ENCODE data around the gene LMTK3.

Gene LMTK3

GRCh38 chr19:48470856-48471255 is 40.8 kb downstream of the LMTK3 start:
- no peak for DNase-seq (ENCODE audit: low read depth in 2 of 2)

GRCh38 chr19:48469934-48470680 is 41.5 kb downstream of the LMTK3 start:
- no peak for DNase-seq (ENCODE audit: low read depth in 2 of 2)

GRCh38 chr19:48469289-48469881 is 42.2 kb downstream of the LMTK3 start, which contains the start of gene CYTH2:
Gene CYTH2 (plus strand): TSS chr19:48469369. CDS start chr19:48469508, 139 bp downstream.
- DNase-seq (ENCODE audit: low read depth in 2 of 2) = peak in 1 of 2 donors; percentile 22

GRCh38 chr19:48468772-48469288 is 42.8 kb downstream of the LMTK3 start:
- peak; percentile 97 to 98 for DNase-seq (ENCODE audit: low read depth in 2 of 2)

- DNase-seq (ENCODE audit: low read depth in 2 of 2) = no peak
Observed at GRCh38 chr19:48466561-48467325, 44.9 kb downstream of the LMTK3 start.

GRCh38 chr19:48465215-48465614 is 46.4 kb downstream of the LMTK3 start:
- no peak for DNase-seq (ENCODE audit: low read depth in 2 of 2)

GRCh38 chr19:48461982-48462655 is 49.5 kb downstream of the LMTK3 start:
- DNase-seq (ENCODE audit: low read depth in 2 of 2) = no peak

GRCh38 chr19:48461651-48461981 is 50.0 kb downstream of the LMTK3 start:
- DNase-seq (ENCODE audit: low read depth in 2 of 2) = no peak

- no peak for DNase-seq (ENCODE audit: low read depth in 2 of 2)
Observed at GRCh38 chr19:48458016-48458415, 53.6 kb downstream of the LMTK3 start.

- no peak for DNase-seq (ENCODE audit: low read depth in 2 of 2)
Observed at GRCh38 chr19:48456864-48457263, 54.8 kb downstream of the LMTK3 start.

GRCh38 chr19:48455908-48456562 is 55.6 kb downstream of the LMTK3 start:
- DNase-seq (ENCODE audit: low read depth in 2 of 2) = no peak

GRCh38 chr19:48455171-48455907 is 56.3 kb downstream of the LMTK3 start, which contains the start of gene KCNJ14:
Gene KCNJ14 (plus strand): TSS chr19:48455574. CDS start chr19:48461725, 6,151 bp downstream.
- no peak for DNase-seq (ENCODE audit: low read depth in 2 of 2)

GRCh38 chr19:48454150-48454730 is 57.4 kb downstream of the LMTK3 start:
- DNase-seq (ENCODE audit: low read depth in 2 of 2) = no peak

GRCh38 chr19:48452289-48453190 is 59.1 kb downstream of the LMTK3 start:
- DNase-seq (ENCODE audit: low read depth in 2 of 2) = no peak

- no peak for DNase-seq (ENCODE audit: low read depth in 2 of 2)
Observed at GRCh38 chr19:48451624-48452023, 60.0 kb downstream of the LMTK3 start.

- DNase-seq (ENCODE audit: low read depth in 2 of 2) = no peak
Observed at GRCh38 chr19:48450863-48451262, 60.8 kb downstream of the LMTK3 start.

GRCh38 chr19:48450441-48450840 is 61.2 kb downstream of the LMTK3 start:
- DNase-seq (ENCODE audit: low read depth in 2 of 2) = no peak

GRCh38 chr19:48448563-48448962 is 63.1 kb downstream of the LMTK3 start:
- DNase-seq (ENCODE audit: low read depth in 2 of 2) = no peak

- DNase-seq (ENCODE audit: low read depth in 2 of 2) = no peak
Observed at GRCh38 chr19:48446579-48446978, 65.1 kb downstream of the LMTK3 start.
